Spleen (tissue), 11 donors: Measurements from ENCODE around the gene TBX10. TPM values are rescaled to one million over a fixed set of nuclear protein-coding genes. Genes with fewer than 3 reads are reported as not detected.
"Not testable (repeated sequence)": the region's sequence is repeated elsewhere in the genome, so short reads cannot be mapped to it uniquely, and the experiment has no call there.

Experiments used
- DNase-seq: peaks from one replicate; pipeline ENCODE4 v3.0.0-alpha.2; 2020
- H3K27ac ChIP-seq, 8 donors: fragments of 200-600 bp; sonication (generic) in 7 of 8; 1 replicate in 4 of 8; 2 replicates in 4 of 8; pipeline versions ENCODE4 v1.5.0 to v1.8.0; 2016 to 2021; ENCODE audit warnings: inconsistent platforms in 4 of 8, mild to moderate bottlenecking in 4 of 8, moderate library complexity in 1 of 8
- H3K27me3 ChIP-seq, 7 donors: fragments of 200-600 bp; sonication (generic) in 6 of 7; replicated peaks in 1 of 7; 1 replicate in 4 of 7; 2 replicates in 3 of 7; pipeline versions ENCODE4 v1.5.0 to v1.8.0; 2016 to 2021; ENCODE audit warnings: inconsistent platforms in 3 of 7, mild to moderate bottlenecking in 1 of 7
- H3K36me3 ChIP-seq, 6 donors: fragments of 200-600 bp; sonication (generic) in 5 of 6; 1 replicate in 4 of 6; 2 replicates in 2 of 6; pipeline versions ENCODE4 v1.5.0 to v1.8.0; 2016 to 2021; ENCODE audit warnings: inconsistent platforms in 2 of 6
- H3K4me1 ChIP-seq, 6 donors: fragments of 200-600 bp; sonication (generic) in 5 of 6; 1 replicate in 3 of 6; 2 replicates in 3 of 6; pipeline versions ENCODE4 v1.5.0 to v1.8.0; 2016 to 2021; ENCODE audit warnings: inconsistent platforms in 3 of 6
- H3K4me3 ChIP-seq, 8 donors: fragments of 200-600 bp; sonication (generic) in 7 of 8; 1 replicate in 4 of 8; 2 replicates in 4 of 8; pipeline versions ENCODE4 v1.5.0 to v1.8.0; 2016 to 2021; ENCODE audit warnings: inconsistent platforms in 4 of 8, mild to moderate bottlenecking in 4 of 8, moderate library complexity in 2 of 8
- H3K9me3 ChIP-seq, 8 donors: fragments of 200-600 bp; sonication (generic) in 7 of 8; 1 replicate in 4 of 8; 2 replicates in 4 of 8; pipeline versions ENCODE4 v1.5.0 to v1.8.0; 2016 to 2021; ENCODE audit warnings: inconsistent platforms in 4 of 8
- CTCF ChIP-seq, 11 experiments: fragments of 200-600 bp in 7 of 11; fragments of 450-650 bp in 4 of 11; sonication (generic) in 4 of 11; IDR thresholded peaks in 8 of 11; conservative IDR thresholded peaks in 3 of 11; 1 replicate in 7 of 11; 2 replicates in 4 of 11; pipeline versions ENCODE4 v1.4.0 to v1.8.0; 2016 to 2021; ENCODE audit warnings: antibody characterized with exemption in 11 of 11, inconsistent platforms in 4 of 11, mild to moderate bottlenecking in 1 of 11
- POLR2A ChIP-seq, 3 donors: fragments of 450-650 bp; IDR thresholded peaks; one replicate each; pipeline ENCODE4 v1.5.1; 2017; ENCODE audit warnings: antibody characterized with exemption in 3 of 3, mild to moderate bottlenecking in 1 of 3
- POLR2AphosphoS5 ChIP-seq, 3 donors: sonication (generic); formaldehyde crosslinking; IDR thresholded peaks; one replicate each; pipeline ENCODE4 v1.5.1; 2017; ENCODE audit warnings: antibody characterized with exemption in 3 of 3
- WGBS, 5 donors: extraction: QIAGEN DNeasy Blood & Tissue Kit in 3 of 5; methylation state at CpG; one replicate each; pipeline versions ENCODE4 v1.1.5 to v1.1.7; 2013 to 2018; 5-methylcytosine and 5-hydroxymethylcytosine counted together
- intact Hi-C: fragments of 100-400 bp; cut with DNase I; formaldehyde crosslinking; loops from one replicate; pipeline ENCODE4 v1.15.0; 2023; ENCODE audit warnings: low total_unique reads
- polyA plus RNA-seq, 3 donors: library from polyadenylated mRNA; stranded (reverse); fragments of 200-250 nt; gene quantifications; one replicate each; pipeline ENCODE4 v1.2.1, GENCODE V29; 2013
- total RNA-seq, 7 donors: library from RNA; depleted of rRNA in 3 of 7; stranded (reverse); fragments of >200 nt in 3 of 7; fragmentation: NEBNext Ultra II Directional in 4 of 7; extraction: Animal tissue kit (Norgen Biotek cat#: 25700) in 4 of 7; gene quantifications; one replicate each; pipeline versions ENCODE4 v1.1.0 to v1.2.1, GENCODE V29; 2016 to 2021
- donor health status: healthy with polysubstance abuse.
- donor health status: DM: no; HTN: no; CAD: no; lungs with moderate emphysema.
- donor health status: DM: no; HTN: no; CAD: no.
- donor health status: Bipolar disorder and iron deficiency.
- donor health status: healthy.
- donor health status: DM: no; HTN: no; CAD: no.
- donor health status: DM: yes; HTN: yes; CAD: no.

The TBX10 gene
- total and polyA plus RNA-seq, 10 donors = 0.08 TPM; not detected in 9

GRCh38 chr11:67604815-67605214 lies 34.7 kb downstream of the TBX10 start:
- peaks cover 0 to 18% (median 14%) of the 10 kb centered on the region in 6 donors for H3K36me3 ChIP-seq
- WGBS, 5 donors = 75 to 100% (median 87%) methylated on average over 1 to 2 of the region's 2 CpGs
- no peak overlapping the region for H3K27ac ChIP-seq
- H3K4me3 ChIP-seq = no peak overlapping the region
- TF ChIP-seq POLR2AphosphoS5 (IDR thresholded peaks at IDR 0.05) (no peak), POLR2A (IDR thresholded peaks at IDR 0.05) (no peak), CTCF (IDR thresholded peaks at IDR 0.05 in 8 of 11, conservative IDR thresholded peaks at IDR 0.05 in 3 of 11) (no peak)
- H3K27me3 ChIP-seq = peaks cover 0 to 5% (median 0%) of the 10 kb centered on the region in 7 donors
- H3K9me3 ChIP-seq = no peaks in the 10 kb centered on the region
- no peak for DNase-seq
- intact Hi-C loops = no loop called here
- H3K4me1 ChIP-seq = peaks cover 20 to 57% (median 43%) of the 10 kb centered on the region in 6 donors

- DNase-seq, H3K27me3 ChIP-seq, H3K9me3 ChIP-seq, H3K27ac ChIP-seq, H3K4me3 ChIP-seq, intact Hi-C loops: not testable (repeated sequence)
- H3K36me3 ChIP-seq = peaks cover 0 to 11% (median 7%) of the 10 kb centered on the region in 6 donors
- WGBS, 5 donors = 58 to 82% (median 63%) methylated on average over 2 to 3 of the region's 4 CpGs
- peaks cover 20 to 60% (median 43%) of the 10 kb centered on the region in 6 donors for H3K4me1 ChIP-seq
Measured at GRCh38 chr11:67604119-67604518, 35.4 kb downstream of the TBX10 start.

GRCh38 chr11:67601098-67601497 lies 38.5 kb downstream of the TBX10 start:
- no peak for TF ChIP-seq POLR2AphosphoS5 (IDR thresholded peaks at IDR 0.05)
- no peak for TF ChIP-seq POLR2A (IDR thresholded peaks at IDR 0.05)
- TF ChIP-seq CTCF (IDR thresholded peaks at IDR 0.05 in 8 of 11, conservative IDR thresholded peaks at IDR 0.05 in 3 of 11) = no peak
- WGBS, 5 donors = 89 to 95% (median 91%) methylated on average over 7 of the region's 7 CpGs
- Histone ChIP-seq H3K27ac (peak overlapping the region in 3 of 8 donors; percentile 28 to 49 (median 40)), H3K36me3 (no peaks in the 10 kb centered on the region), H3K27me3 (peaks cover 0 to 5% (median 0%) of the 10 kb centered on the region in 7 donors), H3K4me3 (no peak overlapping the region), H3K4me1 (peaks cover 6 to 37% (median 22%) of the 10 kb centered on the region in 6 donors), H3K9me3 (peaks cover 0 to 11% (median 2%) of the 10 kb centered on the region in 8 donors)
- intact Hi-C loops = no loop called here
- DNase-seq = no peak

- intact Hi-C loops = no loop called here
- H3K4me3 ChIP-seq = no peak overlapping the region
- peaks cover 0 to 5% (median 0%) of the 10 kb centered on the region in 7 donors for H3K27me3 ChIP-seq
- peaks cover 3 to 30% (median 18%) of the 10 kb centered on the region in 6 donors for H3K4me1 ChIP-seq
- peak overlapping the region in 3 of 8 donors; percentile 28 to 49 (median 40) for H3K27ac ChIP-seq
- H3K36me3 ChIP-seq = no peaks in the 10 kb centered on the region
- peaks cover 0 to 11% (median 2%) of the 10 kb centered on the region in 8 donors for H3K9me3 ChIP-seq
- peak; percentile 77 for DNase-seq
- 15 to 26% (median 17%) methylated on average over 7 of the region's 7 CpGs for WGBS, 5 donors
- TF ChIP-seq POLR2A (IDR thresholded peaks at IDR 0.05) (no peak), CTCF (IDR thresholded peaks at IDR 0.05 in 8 of 11, conservative IDR thresholded peaks at IDR 0.05 in 3 of 11) (no peak), POLR2AphosphoS5 (IDR thresholded peaks at IDR 0.05) (peak in 2 of 3 donors; percentile 27 to 31)
Measured at GRCh38 chr11:67600324-67601029, 39.1 kb downstream of the TBX10 start.
